ENCODE data around the gene TPSAB1.

TPSAB1 gene

GRCh38 chr16:1279081-1279944, 38.8 kb downstream of the TPSAB1 start:
- Histone ChIP-seq H3K27me3 (ENCODE audit: insufficient read depth, low read depth) (peaks cover 96% of the 10 kb centered on the region), H3K4me2 (no peak overlapping the region), H3K4me1 (ENCODE audit: low read depth, poor library complexity, severe bottlenecking) (no peaks in the 10 kb centered on the region), H3K27ac (no peak overlapping the region), H3K4me3 (IDR thresholded peaks at IDR 0.05; ENCODE audit: insufficient read depth, low read depth, low read length) (no peak overlapping the region), H4K20me1 (ENCODE audit: insufficient read depth) (no peaks in the 10 kb centered on the region), H3K79me2 (ENCODE audit: insufficient read depth, low read depth) (no peaks in the 10 kb centered on the region), H2AFZ (ENCODE audit: low read depth) (no peak overlapping the region), H3K36me3 (ENCODE audit: insufficient read depth) (no peaks in the 10 kb centered on the region), H3K9ac (no peak overlapping the region)
- no peak for TF ChIP-seq CTCF (conservative IDR thresholded peaks at IDR 0.05; ENCODE audit: low read depth, low read length)

GRCh38 chr16:1279945-1280589, 39.6 kb downstream of the TPSAB1 start:
- no peak for TF ChIP-seq CTCF (conservative IDR thresholded peaks at IDR 0.05; ENCODE audit: low read depth, low read length)
- Histone ChIP-seq H3K4me3 (IDR thresholded peaks at IDR 0.05; ENCODE audit: insufficient read depth, low read depth, low read length) (no peak overlapping the region), H3K9ac (no peak overlapping the region), H3K4me2 (no peak overlapping the region), H4K20me1 (ENCODE audit: insufficient read depth) (no peaks in the 10 kb centered on the region), H3K4me1 (ENCODE audit: low read depth, poor library complexity, severe bottlenecking) (no peaks in the 10 kb centered on the region), H3K36me3 (ENCODE audit: insufficient read depth) (no peaks in the 10 kb centered on the region), H3K79me2 (ENCODE audit: insufficient read depth, low read depth) (no peaks in the 10 kb centered on the region), H2AFZ (ENCODE audit: low read depth) (no peak overlapping the region), H3K27ac (no peak overlapping the region), H3K27me3 (ENCODE audit: insufficient read depth, low read depth) (peaks cover 95% of the 10 kb centered on the region)

GRCh38 chr16:1280783-1281182, 40.3 kb downstream of the TPSAB1 start:
- Histone ChIP-seq H3K4me2 (no peak overlapping the region), H3K9ac (no peak overlapping the region), H3K36me3 (ENCODE audit: insufficient read depth) (no peaks in the 10 kb centered on the region), H3K4me3 (IDR thresholded peaks at IDR 0.05; ENCODE audit: insufficient read depth, low read depth, low read length) (no peak overlapping the region), H3K4me1 (ENCODE audit: low read depth, poor library complexity, severe bottlenecking) (no peaks in the 10 kb centered on the region), H3K27me3 (ENCODE audit: insufficient read depth, low read depth) (peaks cover 96% of the 10 kb centered on the region), H2AFZ (ENCODE audit: low read depth) (no peak overlapping the region), H3K27ac (no peak overlapping the region), H4K20me1 (ENCODE audit: insufficient read depth) (no peaks in the 10 kb centered on the region), H3K79me2 (ENCODE audit: insufficient read depth, low read depth) (no peaks in the 10 kb centered on the region)
- TF ChIP-seq CTCF (conservative IDR thresholded peaks at IDR 0.05; ENCODE audit: low read depth, low read length), result no peak

GRCh38 chr16:1281517-1281916, 41.0 kb downstream of the TPSAB1 start:
- Histone ChIP-seq H3K9ac (no peak overlapping the region), H3K4me3 (IDR thresholded peaks at IDR 0.05; ENCODE audit: insufficient read depth, low read depth, low read length) (no peak overlapping the region), H3K36me3 (ENCODE audit: insufficient read depth) (no peaks in the 10 kb centered on the region), H3K27ac (no peak overlapping the region), H3K27me3 (ENCODE audit: insufficient read depth, low read depth) (peaks cover 96% of the 10 kb centered on the region), H3K4me1 (ENCODE audit: low read depth, poor library complexity, severe bottlenecking) (no peaks in the 10 kb centered on the region), H2AFZ (ENCODE audit: low read depth) (no peak overlapping the region), H3K79me2 (ENCODE audit: insufficient read depth, low read depth) (no peaks in the 10 kb centered on the region), H3K4me2 (no peak overlapping the region), H4K20me1 (ENCODE audit: insufficient read depth) (no peaks in the 10 kb centered on the region)
- TF ChIP-seq CTCF (conservative IDR thresholded peaks at IDR 0.05; ENCODE audit: low read depth, low read length), result no peak
